ENCODE data around the gene ASIC2.

GRCh38 chr17:33218698-33219601 is 74.1 kb downstream of the ASIC2 start:
- TF ChIP-seq CTCF (conservative IDR thresholded peaks at IDR 0.05) (no peak), EZH2 (IDR thresholded peaks at IDR 0.05; ENCODE audit: low read depth) (no peak)
